HUES48 (cell line): ENCODE measurements around the gene MTA2.
A peak's percentile ranks its signal among the peaks of the same experiment; 100 is the strongest.

Experiments used
- H3K27ac ChIP-seq: one replicate; pipeline ENCODE4 v1.7.0; 2013; ENCODE audit warnings: low read depth, low read length, inconsistent platforms
- H3K27me3 ChIP-seq: 2 replicates; pipeline ENCODE4 v1.6.1; 2013; ENCODE audit warnings: mild to moderate bottlenecking, low read length; ENCODE audit not compliant: control insufficient read depth, insufficient read depth
- H3K36me3 ChIP-seq: 2 replicates; pipeline ENCODE4 v1.6.1; 2013; ENCODE audit warnings: low read length; ENCODE audit not compliant: control insufficient read depth, insufficient read depth
- H3K4me1 ChIP-seq: 2 replicates; pipeline ENCODE4 v1.6.1; 2013; ENCODE audit warnings: mild to moderate bottlenecking, low read length; ENCODE audit not compliant: control insufficient read depth, insufficient read depth
- H3K4me3 ChIP-seq: 2 replicates; pipeline ENCODE4 v1.5.1; 2013; ENCODE audit warnings: mild to moderate bottlenecking, low read depth, low read length
- H3K9ac ChIP-seq: 2 replicates; pipeline ENCODE4 v1.6.1; 2013; ENCODE audit warnings: mild to moderate bottlenecking, low read depth, low read length, moderate library complexity
- H3K9me3 ChIP-seq: 2 replicates; pipeline ENCODE4 v1.6.1; 2013; ENCODE audit warnings: low read length; ENCODE audit not compliant: control insufficient read depth, insufficient read depth

Gene MTA2

DNA sequence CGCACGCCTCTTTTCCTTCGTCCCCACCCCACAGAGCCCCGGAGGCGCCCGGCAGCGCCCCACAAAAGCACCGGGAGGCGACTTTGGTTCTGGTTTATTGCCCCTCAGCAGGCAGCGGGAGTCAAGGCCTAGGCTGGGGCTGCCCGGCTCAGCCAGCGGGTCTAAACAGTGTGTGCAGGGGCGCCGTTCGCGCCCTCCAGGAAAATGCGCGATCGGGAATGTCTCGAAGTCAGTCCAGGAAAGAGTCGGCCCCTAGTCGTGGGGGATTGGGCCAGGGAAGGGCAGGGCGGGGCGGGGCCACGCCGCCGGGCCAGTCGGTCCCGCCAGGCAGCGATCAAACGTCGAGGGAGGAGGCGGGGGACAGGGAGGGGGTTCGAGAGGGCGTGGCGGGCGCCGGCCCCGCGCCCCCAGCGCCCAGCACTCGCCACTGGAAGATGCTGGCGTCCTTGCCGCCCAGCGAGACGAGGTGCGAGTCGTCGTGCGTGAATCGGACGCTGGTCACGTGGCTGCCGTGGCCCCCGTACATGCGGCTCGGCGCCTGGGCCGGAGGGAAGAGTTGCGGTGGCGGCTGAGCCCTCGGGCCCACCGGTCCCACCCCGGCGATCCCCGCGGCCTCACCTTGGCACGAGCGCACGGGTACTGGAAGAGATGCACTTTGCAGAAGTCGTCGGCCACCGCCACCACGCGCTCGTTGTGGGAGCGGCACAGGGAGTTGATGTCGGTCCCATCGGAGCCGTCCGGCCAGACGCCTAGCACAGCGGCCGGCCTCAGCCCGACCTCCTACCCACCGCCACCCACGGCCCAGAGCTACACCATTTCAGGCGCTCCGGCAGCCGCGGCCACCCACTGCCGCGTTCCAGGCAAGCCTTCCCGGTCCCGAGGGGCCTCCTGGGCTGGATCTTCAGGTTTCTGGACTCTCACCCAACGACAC is 741 bp upstream of the MTA2 start:
- Histone ChIP-seq H3K36me3 (peaks cover 21% of the 10 kb centered on the region), H3K4me1 (peaks cover 21% of the 10 kb centered on the region), H3K4me3 (peak overlapping the region; percentile 87), H3K27me3 (peaks cover 17% of the 10 kb centered on the region), H3K9ac (peak overlapping the region; percentile 43; the same call in 1 of the 2 replicates), H3K9me3 (no peaks in the 10 kb centered on the region), H3K27ac (peak overlapping the region; percentile 95)

DNA sequence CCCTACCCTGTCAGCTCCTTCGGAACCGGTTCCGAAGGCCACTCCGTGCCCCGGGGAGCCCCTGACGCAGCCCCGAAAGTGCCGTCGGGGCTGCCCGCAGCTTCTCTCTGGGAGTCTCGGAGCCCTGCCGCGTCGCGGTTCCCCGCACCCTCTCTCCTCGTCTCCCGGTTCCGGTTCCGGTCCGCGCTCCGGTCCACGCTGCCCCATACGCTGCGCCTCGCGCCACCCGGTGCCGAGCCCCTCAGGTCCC is 618 bp downstream of the MTA2 start:
- peak overlapping the region; percentile 95 for H3K27ac ChIP-seq
- peaks cover 17% of the 10 kb centered on the region for H3K4me1 ChIP-seq
- H3K36me3 ChIP-seq = peaks cover 33% of the 10 kb centered on the region
- peak overlapping the region; percentile 87 for H3K4me3 ChIP-seq
- H3K9ac ChIP-seq = peak overlapping the region; percentile 94
- peaks cover 17% of the 10 kb centered on the region for H3K27me3 ChIP-seq
- H3K9me3 ChIP-seq = no peaks in the 10 kb centered on the region

DNA sequence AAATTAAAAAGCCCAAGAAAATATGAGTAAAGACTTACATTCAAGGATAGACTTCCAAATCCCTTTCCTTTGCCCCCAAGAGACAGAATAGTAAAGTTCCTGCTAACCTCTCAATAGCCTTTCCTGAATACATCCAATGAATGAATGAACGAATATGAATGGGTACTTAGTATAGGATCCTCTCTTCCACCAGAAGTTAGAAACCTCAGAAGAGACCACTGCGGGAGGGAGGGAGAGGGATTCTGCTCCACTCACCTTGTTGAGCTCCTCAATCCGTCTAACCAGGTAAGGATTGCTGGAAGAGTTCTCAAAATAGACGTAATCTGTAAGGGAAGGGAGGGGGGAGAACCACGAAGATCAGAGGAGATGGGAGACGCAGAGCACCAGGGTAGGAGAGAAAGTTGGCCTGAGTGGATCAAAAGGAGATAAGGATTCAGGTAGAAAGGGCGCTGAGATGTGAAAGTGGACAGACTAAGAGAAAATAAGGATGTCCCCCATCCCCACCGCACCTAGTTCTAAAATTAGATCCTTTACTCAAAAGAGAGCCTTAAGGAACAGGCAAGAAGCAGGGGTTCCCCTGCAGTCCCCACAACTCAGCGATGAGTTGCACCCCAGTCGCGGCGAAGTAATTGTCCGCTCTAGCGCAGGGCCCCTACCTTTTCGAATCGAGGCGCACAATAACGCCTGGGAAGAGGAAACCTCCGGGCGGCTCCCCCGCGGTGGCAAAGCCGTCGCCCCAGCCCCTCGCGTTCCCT is 1.1 kb downstream of the MTA2 start:
- Histone ChIP-seq H3K9ac (peak overlapping the region; percentile 94), H3K27ac (peak overlapping the region; percentile 95), H3K27me3 (peaks cover 17% of the 10 kb centered on the region), H3K4me1 (peaks cover 17% of the 10 kb centered on the region), H3K9me3 (no peaks in the 10 kb centered on the region), H3K4me3 (peak overlapping the region; percentile 87), H3K36me3 (peaks cover 38% of the 10 kb centered on the region)

DNA sequence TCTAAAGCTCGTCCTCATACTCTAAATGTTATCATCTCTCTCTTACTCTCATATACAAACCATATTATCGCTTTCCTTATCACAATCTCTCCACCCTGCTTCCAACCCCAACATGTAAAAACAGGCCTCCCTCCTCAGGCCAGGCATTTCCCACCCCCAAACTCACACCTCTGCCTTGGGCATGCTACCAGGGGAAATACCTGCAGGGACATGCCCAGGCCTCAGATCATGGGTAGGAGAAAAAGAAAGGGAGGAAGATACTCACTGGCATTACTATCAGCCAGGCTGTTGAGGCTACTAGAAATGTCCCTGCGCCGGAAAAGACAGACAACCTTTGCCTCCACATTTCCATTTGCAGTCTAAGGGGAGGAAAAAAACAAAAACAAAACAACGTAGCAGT is 1.8 kb downstream of the MTA2 start:
- peaks cover 17% of the 10 kb centered on the region for H3K27me3 ChIP-seq
- no peaks in the 10 kb centered on the region for H3K9me3 ChIP-seq
- H3K27ac ChIP-seq = no peak overlapping the region
- no peak overlapping the region for H3K9ac ChIP-seq
- H3K36me3 ChIP-seq = peaks cover 44% of the 10 kb centered on the region
- H3K4me3 ChIP-seq = peak overlapping the region; percentile 87
- H3K4me1 ChIP-seq = peaks cover 17% of the 10 kb centered on the region

DNA sequence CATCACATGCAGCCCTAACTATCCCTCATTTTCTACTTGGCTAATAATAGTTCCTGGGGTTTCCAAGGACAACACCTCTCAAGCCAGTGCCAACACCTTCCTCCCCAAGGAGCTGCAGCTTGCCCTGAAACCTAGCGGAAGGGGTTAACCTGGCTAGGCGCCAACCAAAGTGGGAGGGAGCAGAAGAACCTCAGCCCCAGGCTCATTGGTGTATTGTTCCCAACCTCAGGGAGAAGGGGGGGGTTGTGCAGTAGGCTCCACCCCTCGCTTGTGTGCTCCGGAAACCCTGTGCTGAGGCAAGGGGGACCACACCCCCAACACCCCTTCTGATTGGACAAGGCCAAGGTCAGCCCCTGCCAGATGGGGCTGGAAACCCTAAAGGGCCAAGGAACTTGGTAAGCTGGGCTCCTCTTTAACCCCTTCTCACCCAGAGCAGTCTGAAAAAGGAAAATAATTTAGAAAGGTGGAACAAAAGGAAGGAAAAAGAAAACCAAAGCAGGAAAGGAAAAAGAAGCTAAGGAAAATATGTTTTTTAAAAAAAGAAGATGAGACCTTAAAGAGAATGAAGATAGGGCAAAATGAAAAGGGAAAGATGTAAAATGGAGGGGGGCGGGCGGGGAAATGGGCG is 2.5 kb downstream of the MTA2 start:
- Histone ChIP-seq H3K27me3 (peaks cover 17% of the 10 kb centered on the region), H3K4me3 (peak overlapping the region; percentile 25; the same call in 1 of the 2 replicates), H3K9ac (no peak overlapping the region), H3K4me1 (peaks cover 17% of the 10 kb centered on the region), H3K36me3 (peaks cover 51% of the 10 kb centered on the region), H3K27ac (no peak overlapping the region), H3K9me3 (no peaks in the 10 kb centered on the region)

DNA sequence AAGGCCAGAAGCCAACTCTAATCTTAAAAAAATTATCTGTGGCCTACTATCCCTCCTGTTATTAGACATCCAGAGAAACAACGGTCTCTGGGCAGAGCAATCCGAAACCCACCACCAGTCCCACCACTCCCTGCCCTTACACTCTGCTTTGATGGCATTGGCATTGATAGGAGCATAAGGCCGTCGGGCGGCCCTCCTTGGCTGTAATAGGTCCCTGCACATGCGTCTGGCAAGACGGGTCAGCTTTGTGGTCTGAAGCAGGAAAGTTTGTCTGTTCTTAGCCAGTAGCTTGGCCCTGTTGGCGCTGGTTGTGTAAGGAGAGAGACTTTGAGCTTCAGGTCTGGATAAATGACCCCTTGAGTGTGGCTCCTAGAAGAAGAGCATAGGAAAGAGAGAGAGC is 6.5 kb downstream of the MTA2 start:
- Histone ChIP-seq H3K9me3 (no peaks in the 10 kb centered on the region), H3K4me3 (no peak overlapping the region), H3K4me1 (peaks cover 20% of the 10 kb centered on the region), H3K9ac (no peak overlapping the region), H3K27ac (no peak overlapping the region), H3K36me3 (peaks cover 56% of the 10 kb centered on the region), H3K27me3 (no peaks in the 10 kb centered on the region)

DNA sequence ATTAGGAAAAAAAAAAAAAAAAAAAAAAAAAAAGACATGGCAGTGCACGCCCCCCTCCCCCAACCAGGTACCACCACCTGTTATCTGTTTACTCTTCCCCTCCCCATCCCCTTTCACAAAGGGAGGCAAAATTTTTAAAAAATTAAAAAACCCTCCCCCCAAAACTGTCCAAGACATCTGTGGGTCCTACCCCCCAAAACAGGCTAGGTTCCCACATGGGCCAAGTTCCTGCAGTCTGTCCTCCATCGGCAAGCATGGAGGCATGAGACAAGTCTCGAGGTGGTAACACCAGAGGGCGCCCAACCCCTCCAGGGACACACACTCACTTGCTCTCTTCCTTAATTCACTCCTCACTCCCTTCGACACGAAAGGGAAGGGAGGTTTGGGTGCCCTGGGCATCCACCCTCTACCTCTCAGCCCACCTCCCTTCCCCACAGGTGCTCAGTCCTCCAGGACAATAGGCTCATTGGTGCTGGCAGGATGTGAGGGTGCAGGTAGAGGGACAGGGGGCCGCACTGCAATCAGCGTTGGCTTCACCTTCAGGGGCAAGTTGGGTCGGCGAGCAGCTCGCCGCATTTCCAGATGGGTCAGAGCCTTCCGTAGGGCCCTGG is 8.1 kb downstream of the MTA2 start:
- H3K4me3 ChIP-seq = no peak overlapping the region
- H3K9me3 ChIP-seq = no peaks in the 10 kb centered on the region
- peaks cover 53% of the 10 kb centered on the region for H3K36me3 ChIP-seq
- H3K9ac ChIP-seq = no peak overlapping the region
- H3K4me1 ChIP-seq = peaks cover 9% of the 10 kb centered on the region; the same call in 1 of the 2 replicates
- H3K27me3 ChIP-seq = no peaks in the 10 kb centered on the region
- no peak overlapping the region for H3K27ac ChIP-seq

DNA sequence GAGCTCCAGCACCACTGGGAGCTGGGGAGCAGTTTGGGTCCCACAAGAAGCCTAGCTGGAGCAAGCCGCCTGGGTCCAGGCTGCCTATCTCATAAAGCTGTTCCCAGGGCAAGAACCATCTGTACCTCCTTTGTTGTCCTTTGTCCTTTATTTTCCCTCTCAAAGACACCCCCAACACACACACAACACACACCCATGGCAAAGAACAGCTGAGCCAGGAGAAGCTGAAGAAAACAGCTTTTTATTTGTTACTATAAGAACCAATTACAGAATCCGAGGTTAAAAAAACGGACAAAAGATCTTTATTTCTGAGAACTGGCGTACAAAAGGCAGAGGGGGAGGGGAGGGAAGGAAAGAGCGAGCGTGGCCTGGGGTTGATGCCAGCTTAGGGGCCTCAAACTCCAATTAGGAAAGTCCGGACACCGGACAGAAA is 8.7 kb downstream of the MTA2 start:
- Histone ChIP-seq H3K9me3 (no peaks in the 10 kb centered on the region), H3K27ac (no peak overlapping the region), H3K4me1 (peaks cover 9% of the 10 kb centered on the region; the same call in 1 of the 2 replicates), H3K36me3 (peaks cover 53% of the 10 kb centered on the region), H3K9ac (no peak overlapping the region), H3K4me3 (no peak overlapping the region), H3K27me3 (no peaks in the 10 kb centered on the region)

DNA sequence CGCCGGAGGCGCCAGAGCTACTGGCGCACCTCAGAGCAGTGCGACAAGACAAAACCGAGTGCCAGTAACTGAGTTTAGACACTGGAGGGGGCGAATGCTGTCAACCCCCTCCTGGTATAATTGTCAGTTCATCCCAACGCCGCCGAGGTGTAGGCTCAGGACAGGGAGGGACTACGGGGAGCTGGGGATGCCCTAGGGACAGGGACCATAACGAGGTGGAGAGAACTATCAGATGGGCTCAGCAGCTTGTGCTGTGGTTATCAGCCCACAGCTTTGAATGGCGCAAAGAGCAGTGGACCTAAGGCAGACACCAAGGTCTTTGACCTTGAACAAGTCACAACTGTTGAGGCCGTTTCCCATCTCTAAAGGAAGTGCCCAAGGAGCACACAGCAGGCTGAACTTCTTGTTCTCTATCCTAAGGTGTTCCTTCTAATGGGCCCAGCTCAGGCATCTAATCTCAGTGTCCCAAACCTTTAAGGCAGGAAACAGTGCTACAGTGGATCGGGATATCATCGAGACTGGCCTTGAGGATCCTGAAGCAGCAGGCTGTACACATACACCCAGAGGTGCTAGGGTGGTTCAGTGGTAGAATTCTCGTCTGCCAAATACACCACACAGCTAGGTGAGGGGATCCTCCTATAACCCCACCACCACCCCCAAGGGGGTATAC is 9.4 kb downstream of the MTA2 start:
- Histone ChIP-seq H3K9me3 (no peaks in the 10 kb centered on the region), H3K9ac (peak overlapping the region; percentile 76), H3K27me3 (no peaks in the 10 kb centered on the region), H3K4me3 (peak overlapping the region; percentile 88), H3K4me1 (peaks cover 9% of the 10 kb centered on the region; the same call in 1 of the 2 replicates), H3K27ac (peak overlapping the region; percentile 94), H3K36me3 (peaks cover 53% of the 10 kb centered on the region)

DNA sequence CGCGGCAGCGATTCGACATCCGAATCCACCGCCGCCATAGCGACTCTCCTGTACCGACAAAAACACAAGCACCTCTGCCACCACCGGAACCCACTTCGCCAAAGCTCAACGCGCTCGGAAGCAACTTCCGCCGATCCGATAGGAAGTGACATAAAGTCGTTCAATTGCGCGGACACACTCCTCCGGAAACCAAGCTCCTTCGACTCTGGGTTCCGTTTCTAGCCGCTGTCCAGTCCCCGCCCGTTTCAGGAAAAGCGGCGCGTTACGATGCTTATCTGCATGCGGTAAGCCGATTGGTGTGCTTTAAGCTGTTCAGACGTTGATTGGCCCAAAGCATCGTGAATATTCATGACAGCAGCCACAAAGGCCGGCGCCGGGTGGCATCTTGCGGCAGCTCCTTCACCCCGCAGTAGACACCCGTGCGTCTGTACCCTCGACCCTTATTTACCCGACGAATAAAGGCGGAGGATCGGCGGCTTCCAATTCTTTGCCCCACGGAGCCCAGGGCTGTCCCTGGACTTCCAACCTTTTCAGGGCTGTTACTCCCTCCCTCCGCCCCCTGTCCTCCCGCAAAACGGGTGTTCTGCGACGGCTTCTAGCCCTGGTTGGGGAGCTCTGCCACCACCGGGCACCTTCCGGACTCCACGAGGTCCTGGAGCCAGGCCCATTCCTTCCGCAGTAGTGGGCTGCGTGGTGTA is 10.1 kb downstream of the MTA2 start, which contains the start of gene TUT1:
Gene TUT1 (minus strand): TSS at position 76 of the 698 bp plus-strand sequence. CDS start 38 bp downstream, at position 38.
- Histone ChIP-seq H3K4me1 (peaks cover 9% of the 10 kb centered on the region; the same call in 1 of the 2 replicates), H3K4me3 (peak within 1 kb of the TSS; percentile 88), H3K36me3 (peaks cover 54% of the 10 kb centered on the region), H3K27me3 (no peaks in the 10 kb centered on the region), H3K27ac (peak within 1 kb of the TSS; percentile 94), H3K9me3 (no peaks in the 10 kb centered on the region), H3K9ac (peak within 1 kb of the TSS; percentile 82)
